ENCODE measurements around the gene KIF17.

GRCh38 chr1:20739225-20739624, 21.4 kb upstream of the KIF17 start:
- TF ChIP-seq CTCF (IDR thresholded peaks at IDR 0.05) (no peak), POLR2A (IDR thresholded peaks at IDR 0.05) (no peak), EP300 (IDR thresholded peaks at IDR 0.05; ENCODE audit: low read depth) (no peak), POLR2AphosphoS5 (IDR thresholded peaks at IDR 0.05) (no peak)
